Kidney (tissue), 14 donors: ENCODE measurements around the gene LUZP1. TPM values are rescaled to one million over a fixed set of nuclear protein-coding genes. Genes with fewer than 3 reads are reported as not detected.

ENCODE experiments used
- DNase-seq, 5 donors: peaks; one replicate each; pipeline ENCODE4 v3.0.0-alpha.2; 2013 to 2020
- FAIRE-seq: peaks from 2 replicates; lab custom pipeline; 2012; peaks lifted over from hg19 to GRCh38; lab: Jason Lieb, UNC
- H3K27ac ChIP-seq, 2 donors: one replicate each; pipeline ENCODE4 v1.7.0; 2013; ENCODE audit warnings: low read depth in 2 of 2, low read length in 2 of 2, inconsistent platforms in 1 of 2
- H3K27me3 ChIP-seq: one replicate; pipeline ENCODE4 v1.7.1; 2013; ENCODE audit warnings: low read length, inconsistent platforms; ENCODE audit not compliant: control insufficient read depth, insufficient read depth
- H3K36me3 ChIP-seq, 3 donors: one replicate each; pipeline versions ENCODE4 v1.7.0 to v1.7.1; 2013; ENCODE audit warnings: low read length in 3 of 3, control low read depth in 1 of 3, inconsistent platforms in 1 of 3; ENCODE audit not compliant: insufficient read depth in 3 of 3, control insufficient read depth in 2 of 3
- H3K4me1 ChIP-seq, 3 donors: one replicate each; pipeline versions ENCODE4 v1.7.0 to v1.7.1; 2013; ENCODE audit warnings: low read length in 3 of 3, inconsistent platforms in 1 of 3, low read depth in 1 of 3; ENCODE audit not compliant: control insufficient read depth in 2 of 3, insufficient read depth in 2 of 3
- H3K4me3 ChIP-seq, 3 donors: one replicate each; pipeline versions ENCODE4 v1.7.0 to v1.8.1; 2013; ENCODE audit warnings: low read length in 3 of 3, control low read depth in 1 of 3, inconsistent platforms in 1 of 3
- H3K9ac ChIP-seq, 3 donors: one replicate each; pipeline versions ENCODE4 v1.7.0 to v1.7.1; 2013; ENCODE audit warnings: low read length in 3 of 3, control low read depth in 1 of 3, inconsistent platforms in 1 of 3
- H3K9me3 ChIP-seq, 3 donors: one replicate each; pipeline versions ENCODE4 v1.7.0 to v1.7.1; 2013; ENCODE audit warnings: low read length in 3 of 3, control low read depth in 1 of 3, inconsistent platforms in 1 of 3; ENCODE audit not compliant: control insufficient read depth in 2 of 3, insufficient read depth in 1 of 3
- CTCF ChIP-seq: IDR thresholded peaks from 3 replicates; pipeline ENCODE4 v1.5.1; 2012; ENCODE audit warnings: mild to moderate bottlenecking, moderate library complexity, borderline replicate concordance; ENCODE audit not compliant: insufficient read depth; ENCODE audit errors: extremely low read depth
- intact Hi-C: fragments of 100-400 bp; cut with DNase I; formaldehyde crosslinking; loops from one replicate; pipeline ENCODE4 v1.11.1; 2022
- polyA plus RNA-seq: library from polyadenylated mRNA; stranded (reverse); fragments of 350-450 nt; fragmentation: Illumina TruSeq; extraction: RNeasy Lipid Tissue Mini Kit (QIAGEN cat#74804); gene quantifications from one replicate; pipeline ENCODE4 v1.2.3, GENCODE V29; 2014; ENCODE audit warnings: low read depth, low replicate concordance; ENCODE audit not compliant: insufficient read depth
- total RNA-seq: library from RNA; stranded (reverse); fragmentation: NEBNext Ultra II Directional; extraction: Animal tissue kit (Norgen Biotek cat#: 25700); gene quantifications from one replicate; pipeline ENCODE4 v1.2.1, GENCODE V29; 2021
- donor health status: control.
- donor health status: control.
- donor health status: control.
- donor health status: control.
- donor health status: control.
- donor health status: DM: yes; HTN: yes; CAD: no.
- donor health status: Normal renal cell carcinoma (clear cell type).

LUZP1 gene
- total and polyA plus RNA-seq, 2 donors from 2014 or later = 6.7 to 39.0 TPM

DNA sequence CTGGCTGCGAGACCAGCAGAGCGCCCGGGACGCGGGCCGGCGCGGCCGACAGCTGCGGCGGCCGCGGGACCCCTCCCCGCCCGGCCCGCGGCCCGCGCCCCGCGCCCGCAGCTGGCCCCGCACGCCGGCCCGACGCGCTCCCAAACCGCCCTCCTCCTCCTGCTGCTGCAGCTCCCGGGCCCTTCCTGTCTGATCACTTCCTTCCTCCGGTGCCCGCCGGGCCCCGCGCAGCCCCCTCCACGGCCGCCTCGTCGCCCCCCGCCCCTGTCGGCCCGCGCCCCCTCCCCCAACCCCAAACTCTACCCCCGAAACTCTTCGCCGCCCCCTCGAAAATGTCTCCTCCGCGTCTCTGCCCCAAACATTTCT is 594 bp downstream of the LUZP1 start:
- Histone ChIP-seq H3K27me3 (no peaks in the 10 kb centered on the region), H3K4me1 (peaks cover 0 to 25% (median 19%) of the 10 kb centered on the region in 3 donors), H3K4me3 (peak overlapping the region; percentile 81 to 86 (median 84)), H3K36me3 (no peaks in the 10 kb centered on the region), H3K9me3 (no peaks in the 10 kb centered on the region), H3K27ac (peak overlapping the region; percentile 90 to 93), H3K9ac (peak overlapping the region; percentile 59 to 85 (median 76))
- intact Hi-C loops = no loop called here
- DNase-seq = peak in 1 of 5 donors; percentile 81
- FAIRE-seq = no peak
- TF ChIP-seq CTCF = no peak

GRCh38 chr1:23167353-23168078 is 1.1 kb downstream of the LUZP1 start:
- H3K36me3 ChIP-seq = no peaks in the 10 kb centered on the region
- H3K4me3 ChIP-seq = peak overlapping the region; percentile 74 to 95 (median 85)
- peak overlapping the region; percentile 81 to 93 for H3K27ac ChIP-seq
- intact Hi-C loops = no loop called here
- no peaks in the 10 kb centered on the region for H3K9me3 ChIP-seq
- no peak for TF ChIP-seq CTCF
- FAIRE-seq = no peak
- peaks cover 0 to 25% (median 19%) of the 10 kb centered on the region in 3 donors for H3K4me1 ChIP-seq
- H3K27me3 ChIP-seq = no peaks in the 10 kb centered on the region
- H3K9ac ChIP-seq = peak overlapping the region; percentile 58 to 86 (median 73)
- peak; percentile 58 to 79 (median 69) for DNase-seq

GRCh38 chr1:23166854-23167253 is 1.8 kb downstream of the LUZP1 start:
- Histone ChIP-seq H3K27ac (peak overlapping the region; percentile 81 to 93), H3K9ac (peak overlapping the region in 2 of 3 donors; percentile 58 to 86), H3K36me3 (no peaks in the 10 kb centered on the region), H3K9me3 (no peaks in the 10 kb centered on the region), H3K27me3 (no peaks in the 10 kb centered on the region), H3K4me3 (peak overlapping the region; percentile 74 to 95 (median 85)), H3K4me1 (peaks cover 0 to 25% (median 19%) of the 10 kb centered on the region in 3 donors)
- FAIRE-seq = no peak
- no peak for TF ChIP-seq CTCF
- DNase-seq = peak in 1 of 5 donors; percentile 27
- intact Hi-C loops = no loop called here
